ENCODE results near the gene CRYBG2.

Gene CRYBG2

GRCh38 chr1:26279456-26280332, 74.2 kb downstream of the CRYBG2 start, which contains the start of gene SH3BGRL3:
SH3BGRL3 (plus strand) TSS chr1:26280086; CDS start chr1:26280156, 70 bp downstream.
- DNase-seq: peak; percentile 40 to 78 (median 57)

- no peak for DNase-seq
Measured at GRCh38 chr1:26278724-26279455, 75.0 kb downstream of the CRYBG2 start.

GRCh38 chr1:26278303-26278702, 75.6 kb downstream of the CRYBG2 start:
- DNase-seq: no peak

GRCh38 chr1:26277719-26278118, 76.2 kb downstream of the CRYBG2 start:
- no peak for DNase-seq

- DNase-seq: no peak
Measured at GRCh38 chr1:26277261-26277661, 76.7 kb downstream of the CRYBG2 start.

- no peak for DNase-seq
Measured at GRCh38 chr1:26276432-26276838, 77.5 kb downstream of the CRYBG2 start.

- peak in 3 of 4 experiments; percentile 42 to 68 (median 61) for DNase-seq
Measured at GRCh38 chr1:26275580-26276431, 78.1 kb downstream of the CRYBG2 start.

- no peak for DNase-seq
Measured at GRCh38 chr1:26274801-26275425, 79.0 kb downstream of the CRYBG2 start.
